SU-DHL-6 (cell line): ENCODE measurements around the gene ROGDI.

Experiments
- CTCF ChIP-seq: fragments of 200-600 bp; sonication (generic); IDR thresholded peaks from one replicate; pipeline ENCODE4 v1.5.1; 2017; ENCODE audit warnings: antibody characterized with exemption, mild to moderate bottlenecking, low read length, moderate library complexity; ENCODE audit not compliant: insufficient read depth, poor library complexity, severe bottlenecking
- EZH2phosphoT487 ChIP-seq: fragments of 200-600 bp; sonication (generic), shearing (Covaris generic); conservative IDR thresholded peaks from 2 replicates; pipeline ENCODE4 v1.6.1; 2018; ENCODE audit warnings: mild to moderate bottlenecking, antibody characterized with exemption, low read length, moderate library complexity, mixed read lengths

- TF ChIP-seq CTCF, result no peak
- TF ChIP-seq EZH2phosphoT487, result no peak
Measured at GRCh38 chr16:4811242-4811641, 8.8 kb upstream of the ROGDI start.
